Measurements from ENCODE around the gene RNF207.

The RNF207 gene

GRCh38 chr1:6175411-6175828, 30.5 kb upstream of the RNF207 start:
- DNase-seq, result no peak

DNA sequence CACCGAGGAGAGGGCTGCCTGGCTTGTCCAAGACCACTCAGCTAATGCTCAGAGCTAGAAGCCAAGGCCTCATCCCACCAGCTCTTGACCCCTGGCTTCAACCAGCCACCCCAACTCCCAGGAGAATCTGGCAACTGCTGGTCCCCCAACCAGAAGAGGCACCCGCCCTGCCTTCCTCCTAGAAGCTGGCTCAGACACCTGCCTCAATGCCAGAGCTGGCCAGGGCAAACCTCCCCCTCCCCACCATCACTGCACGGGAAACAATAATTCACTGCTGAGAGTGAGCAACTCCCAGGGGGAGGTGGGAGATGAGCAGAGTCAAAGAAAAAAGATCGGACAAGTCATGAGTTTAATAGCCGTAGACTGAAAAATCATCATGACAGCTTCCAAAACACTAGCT, 29.1 kb upstream of the RNF207 start:
- DNase-seq, result no peak

- DNase-seq, result no peak
Observed at GRCh38 chr1:6177681-6178380, 28.1 kb upstream of the RNF207 start.

DNA sequence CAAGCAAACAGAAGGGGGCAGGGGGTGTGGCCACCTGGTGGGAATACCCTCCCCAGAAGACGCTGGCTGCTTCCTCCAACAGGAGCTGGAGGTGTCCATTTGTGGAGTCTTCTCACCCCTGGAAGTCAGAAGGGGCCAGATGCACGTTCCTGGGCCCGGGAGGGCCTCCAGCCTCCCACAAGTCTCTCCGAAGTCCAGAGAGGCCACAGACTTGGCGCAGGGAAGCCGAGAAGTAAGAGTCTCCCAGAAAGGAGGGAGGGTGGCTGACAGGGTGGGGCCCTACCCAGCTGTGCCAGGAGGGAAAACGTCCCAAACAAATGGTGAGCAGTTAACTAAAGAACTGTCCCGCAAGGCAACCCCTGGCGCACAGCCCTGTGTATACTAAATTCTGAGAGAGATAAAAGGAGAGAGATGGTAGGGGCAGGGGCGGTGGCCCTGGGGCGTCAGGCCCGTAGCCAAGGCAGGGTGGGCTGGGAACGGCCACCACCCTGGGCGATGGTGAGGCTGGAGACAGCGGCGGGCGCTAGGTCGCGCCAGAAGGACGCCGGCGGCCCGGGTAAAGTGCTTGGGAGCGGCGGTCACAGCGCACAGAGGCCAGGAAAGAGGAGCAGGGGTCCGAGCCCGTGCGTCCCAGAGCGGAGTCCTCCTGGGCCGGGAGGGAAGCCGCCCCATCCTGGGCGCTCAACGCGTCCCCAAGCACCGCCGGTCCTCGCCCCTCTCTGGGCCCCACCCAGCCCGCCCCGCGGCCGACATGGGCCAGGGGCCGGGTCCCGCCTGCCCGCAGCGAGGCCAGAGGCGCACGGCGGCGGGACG, 27.0 kb upstream of the RNF207 start:
- no peak for DNase-seq

- DNase-seq, result no peak
Observed at GRCh38 chr1:6179564-6180175, 26.2 kb upstream of the RNF207 start.

- DNase-seq, result peak; percentile 50
Observed at GRCh38 chr1:6180268-6180706, 25.6 kb upstream of the RNF207 start, which contains the start of gene CHD5. Gene CHD5, minus strand, starts transcription at chr1:6180321. Its CDS starts 298 bp downstream, at chr1:6180023.

DNA sequence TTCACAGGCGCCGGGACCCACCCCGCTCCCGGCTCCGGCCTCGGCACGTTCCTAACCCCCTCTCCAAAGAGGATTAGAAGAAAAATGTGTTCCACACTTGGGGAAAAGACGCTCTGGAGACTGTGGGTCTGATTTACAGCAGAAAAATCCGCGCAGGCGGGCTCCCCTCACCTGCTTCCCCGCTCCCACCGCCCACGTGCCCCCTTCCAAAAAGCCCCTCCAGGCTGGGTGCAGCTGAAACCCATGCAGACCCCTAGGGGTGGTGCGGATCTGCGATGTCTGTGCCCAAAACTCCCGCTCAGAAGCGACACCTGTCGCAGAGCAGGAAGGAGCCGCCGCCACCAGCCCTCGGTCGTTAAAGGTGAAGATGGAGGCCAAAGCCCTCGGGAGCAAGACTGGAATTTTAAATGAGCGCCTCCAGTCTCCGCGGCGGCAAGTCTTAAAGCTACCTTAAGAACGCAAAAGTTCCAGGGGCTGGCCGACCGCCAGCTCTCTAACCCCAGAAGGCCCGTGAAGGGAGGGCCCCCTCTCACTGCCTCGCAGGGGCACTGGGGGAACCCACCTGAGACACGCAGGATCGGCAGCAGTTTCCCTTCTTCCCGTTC, 25.1 kb upstream of the RNF207 start:
- peak; percentile 30 for DNase-seq

- DNase-seq, result no peak
Observed at GRCh38 chr1:6181347-6181770, 24.6 kb upstream of the RNF207 start.

GRCh38 chr1:6183520-6183989, 22.4 kb upstream of the RNF207 start:
- DNase-seq, result no peak

GRCh38 chr1:6184083-6184783, 21.7 kb upstream of the RNF207 start:
- DNase-seq, result no peak

DNA sequence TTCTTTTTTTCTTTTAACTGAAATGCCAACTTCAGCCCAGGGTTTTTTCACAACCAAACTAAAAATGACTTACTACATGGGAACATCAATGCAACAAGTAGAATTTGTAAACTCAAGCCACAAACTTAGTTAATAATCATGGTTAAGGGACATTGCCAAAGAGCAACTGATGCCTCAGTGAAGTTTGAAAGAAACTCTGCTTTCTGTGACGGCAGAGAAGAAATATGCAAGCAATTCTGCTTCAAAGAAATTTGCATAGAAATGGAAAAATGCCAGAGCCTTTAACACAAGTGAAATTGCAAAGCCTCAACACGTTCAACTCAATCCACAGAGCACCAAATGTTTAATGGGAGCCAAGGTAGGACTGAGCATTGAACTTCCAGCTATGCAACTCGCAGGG, 20.8 kb upstream of the RNF207 start:
- no peak for DNase-seq

GRCh38 chr1:6185635-6186382, 20.1 kb upstream of the RNF207 start:
- no peak for DNase-seq

DNA sequence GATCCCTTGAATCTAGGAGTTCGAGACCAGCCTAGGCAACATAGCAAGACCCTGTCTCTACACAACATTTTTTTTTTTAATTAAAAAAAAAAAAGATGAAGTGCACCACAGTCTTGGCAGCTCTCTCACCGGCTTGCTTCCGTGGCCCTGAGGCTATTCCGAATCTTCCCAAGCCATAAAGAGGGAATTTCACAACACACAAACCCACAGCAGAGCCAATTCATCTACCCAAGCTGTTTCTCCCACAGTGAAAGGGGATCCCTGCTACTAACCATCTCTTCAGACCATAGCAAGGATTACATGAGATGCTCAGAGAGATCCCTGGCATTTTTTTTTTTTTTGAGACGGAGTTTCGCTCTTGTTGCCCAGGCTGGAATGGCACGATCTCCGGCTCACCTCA, 17.5 kb upstream of the RNF207 start:
- no peak for DNase-seq

DNA sequence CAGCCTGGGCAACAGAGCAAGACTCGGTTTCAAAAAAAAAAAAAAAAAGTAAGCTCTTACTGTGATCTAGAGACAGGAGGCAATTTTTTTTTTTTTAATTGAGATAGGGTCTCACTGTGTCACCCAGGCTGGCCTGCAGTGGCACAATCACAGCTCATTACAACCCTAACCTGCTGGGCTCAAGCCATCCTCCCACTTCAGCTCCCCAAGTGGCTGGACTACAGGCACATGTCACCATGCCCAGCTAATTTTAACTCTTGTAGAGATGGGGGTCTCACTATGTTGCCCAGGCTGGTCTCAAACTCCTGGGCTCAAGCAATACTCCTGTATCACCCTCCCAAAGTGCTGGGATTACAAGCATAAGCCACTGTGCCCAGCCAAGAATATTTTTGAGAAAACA, 14.0 kb upstream of the RNF207 start:
- DNase-seq, result no peak

DNA sequence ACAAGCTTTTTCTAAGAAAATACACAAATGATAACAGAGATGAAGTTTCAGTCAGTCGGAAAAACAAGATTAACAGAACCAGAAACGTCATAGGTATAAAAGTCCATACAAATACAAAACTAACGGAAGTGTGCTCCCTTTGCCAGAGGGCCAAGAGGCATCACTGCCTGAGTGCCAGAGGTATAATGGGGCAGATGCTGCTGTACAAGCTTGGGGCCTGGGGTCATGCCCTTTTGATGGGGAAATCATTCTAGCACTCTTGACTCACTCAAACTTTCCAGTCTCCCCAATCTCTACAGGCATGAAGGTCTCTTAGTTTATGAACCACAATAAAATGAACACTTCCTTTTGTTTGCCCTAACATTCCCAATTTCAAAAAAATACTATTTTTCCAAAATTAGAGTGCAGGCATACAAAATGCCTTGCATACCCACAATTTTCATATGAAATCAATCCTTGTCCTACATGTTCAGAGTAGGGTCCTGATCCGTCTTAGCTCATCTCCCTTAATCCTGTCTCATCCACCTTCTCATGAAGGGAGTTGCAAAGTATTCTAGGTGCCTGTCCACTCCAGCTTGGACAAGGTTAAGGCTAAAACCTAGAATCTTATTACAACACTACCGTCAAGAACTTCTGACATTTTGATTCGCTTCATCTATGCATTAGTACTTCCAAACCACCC, 8.0 kb upstream of the RNF207 start:
- DNase-seq, result no peak

GRCh38 chr1:6198646-6199297, 7.1 kb upstream of the RNF207 start:
- no peak for DNase-seq

- DNase-seq, result peak; percentile 98
Observed at GRCh38 chr1:6199298-6200187, 6.4 kb upstream of the RNF207 start, which contains the start of gene RPL22. Gene RPL22, minus strand, starts transcription at chr1:6199595. Its CDS starts 22 bp downstream, at chr1:6199573.

GRCh38 chr1:6200188-6200809, 5.6 kb upstream of the RNF207 start:
- no peak for DNase-seq

- DNase-seq, result no peak
Observed at GRCh38 chr1:6202256-6202655, 3.7 kb upstream of the RNF207 start.
